WTC11 (cell line): Measurements from ENCODE around the gene OCA2. TPM values are rescaled to one million over a fixed set of nuclear protein-coding genes. Genes with fewer than 3 reads are reported as not detected.

Experiments
- ATAC-seq: fragments of 200-7000 bp; cut with Tn5 transposase; 2 replicates; pipeline ENCODE4 v1.10.0; 2021; ENCODE audit warnings: mild to moderate bottlenecking, moderate library complexity
- CTCF ChIA-PET: fragments of 300-600 bp; sonication (Branson Sonifier 250); formaldehyde crosslinking; loops from one replicate; lab custom pipeline; 2021; ENCODE audit warnings: antibody characterized with exemption; lab: Charles Lee
- POLR2A ChIA-PET: fragments of 350-600 bp; sonication (Branson Sonifier 250); formaldehyde crosslinking; loops from one replicate; lab custom pipeline; 2021; ENCODE audit warnings: antibody characterized with exemption; lab: Charles Lee
- DNase-seq: peaks from one replicate; pipeline ENCODE4 v3.0.0; 2021; ENCODE audit warnings: low spot score
- H3K27ac Mint-ChIP-seq: 2 replicates; pipeline ENCODE4 v1.8.0; 2021; ENCODE audit warnings: mixed read lengths
- H3K27me3 Mint-ChIP-seq: 2 replicates; pipeline ENCODE4 v1.8.0; 2021; ENCODE audit warnings: low read depth, mild to moderate bottlenecking, moderate library complexity, mixed read lengths
- H3K36me3 Mint-ChIP-seq: 2 replicates; pipeline ENCODE4 v1.8.0; 2021; ENCODE audit warnings: mixed read lengths
- H3K4me1 Mint-ChIP-seq: 2 replicates; pipeline ENCODE4 v1.8.0; 2022; ENCODE audit warnings: mixed read lengths
- H3K4me3 Mint-ChIP-seq: 2 replicates; pipeline ENCODE4 v1.8.0; 2021; ENCODE audit warnings: mild to moderate bottlenecking, moderate library complexity, mixed read lengths
- H3K9me3 Mint-ChIP-seq: 2 replicates; pipeline ENCODE4 v1.8.0; 2021; ENCODE audit warnings: mixed read lengths
- CREB1 ChIP-seq: sonication (generic); formaldehyde crosslinking; IDR thresholded peaks from 2 replicates; pipeline ENCODE4 v1.8.0; 2023; ENCODE audit warnings: mild to moderate bottlenecking, missing genetic modification reagents
- ELF4 ChIP-seq: sonication (generic); formaldehyde crosslinking; IDR thresholded peaks from 2 replicates; pipeline ENCODE4 v1.8.1; 2022; ENCODE audit warnings: low read depth, mild to moderate bottlenecking, moderate library complexity, missing genetic modification reagents
- RELA ChIP-seq: sonication (generic); formaldehyde crosslinking; IDR thresholded peaks from 2 replicates; pipeline ENCODE4 v1.8.1; 2022; ENCODE audit warnings: missing genetic modification reagents, mild to moderate bottlenecking, borderline replicate concordance
- TCF7 ChIP-seq: sonication (generic); formaldehyde crosslinking; IDR thresholded peaks from 2 replicates; pipeline ENCODE4 v1.8.0; 2022; ENCODE audit warnings: mild to moderate bottlenecking, low read depth, missing genetic modification reagents, moderate library complexity
- ZBTB21 ChIP-seq: sonication (generic); formaldehyde crosslinking; IDR thresholded peaks from 2 replicates; pipeline ENCODE4 v1.8.1; 2023; ENCODE audit warnings: mild to moderate bottlenecking, missing genetic modification reagents, borderline replicate concordance
- ZNF396 ChIP-seq: fragments of 250-450 bp; sonication (Bioruptor Pico); IDR thresholded peaks from 2 replicates; pipeline ENCODE4 v1.8.0; 2021; ENCODE audit warnings: mild to moderate bottlenecking, moderate library complexity, borderline replicate concordance
- total RNA-seq: library from RNA; stranded (reverse); gene quantifications from 3 replicates; pipeline ENCODE4 v1.2.3, GENCODE V29; 2021
- TF ChIP-seq, protein P1 (sequence below): sonication (generic); formaldehyde crosslinking; IDR thresholded peaks from 2 replicates; pipeline ENCODE4 v1.8.1; 2023; ENCODE audit warnings: mild to moderate bottlenecking, missing genetic modification reagents, moderate library complexity
- TF ChIP-seq, protein P2 (sequence below): sonication (generic); formaldehyde crosslinking; IDR thresholded peaks from 2 replicates; pipeline ENCODE4 v1.8.0; 2023; ENCODE audit warnings: mild to moderate bottlenecking, missing genetic modification reagents
- TF ChIP-seq, protein P3 (sequence below): sonication (generic); formaldehyde crosslinking; IDR thresholded peaks from 2 replicates; pipeline ENCODE4 v1.8.1; 2022; ENCODE audit warnings: mild to moderate bottlenecking, missing genetic modification reagents, moderate library complexity, borderline replicate concordance
- TF ChIP-seq, protein P4 (sequence below): fragments of 250-450 bp; sonication (Bioruptor Pico); IDR thresholded peaks from 2 replicates; pipeline ENCODE4 v1.9.0; 2021; ENCODE audit warnings: mild to moderate bottlenecking
- TF ChIP-seq, protein P5 (sequence below): fragments of 250-450 bp; sonication (Bioruptor Pico); IDR thresholded peaks from 2 replicates; pipeline ENCODE4 v1.8.0; 2021; ENCODE audit warnings: mild to moderate bottlenecking

The OCA2 gene
- total RNA-seq, 1 experiment from 2014 or later = 0.39 TPM

DNA sequence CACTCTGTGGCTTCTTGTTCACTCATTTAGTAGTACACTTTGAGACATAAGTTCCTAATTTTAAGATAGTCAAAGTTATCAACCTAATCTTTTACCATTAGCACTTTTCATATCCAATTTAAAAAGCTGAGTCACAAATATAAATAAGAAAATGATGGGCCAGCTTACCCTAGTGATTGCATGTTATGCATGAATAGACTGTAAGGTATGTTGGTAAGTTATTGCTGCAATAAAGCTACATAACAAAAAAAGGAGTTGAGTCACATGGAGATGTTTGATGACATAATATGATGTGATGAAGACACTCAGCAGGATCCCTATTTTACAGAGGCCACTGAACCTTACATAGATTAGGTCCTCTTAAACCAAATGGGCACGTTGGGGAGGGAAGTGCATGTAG is 161.3 kb downstream of the OCA2 start:
- CTCF ChIA-PET = interaction anchor here (1.1 kb wide), 1 partner anchor 247 kb away, joined by 3 read pairs; no protein-coding TSS in a partner anchor
- TF ChIP-seq, protein P1, sequence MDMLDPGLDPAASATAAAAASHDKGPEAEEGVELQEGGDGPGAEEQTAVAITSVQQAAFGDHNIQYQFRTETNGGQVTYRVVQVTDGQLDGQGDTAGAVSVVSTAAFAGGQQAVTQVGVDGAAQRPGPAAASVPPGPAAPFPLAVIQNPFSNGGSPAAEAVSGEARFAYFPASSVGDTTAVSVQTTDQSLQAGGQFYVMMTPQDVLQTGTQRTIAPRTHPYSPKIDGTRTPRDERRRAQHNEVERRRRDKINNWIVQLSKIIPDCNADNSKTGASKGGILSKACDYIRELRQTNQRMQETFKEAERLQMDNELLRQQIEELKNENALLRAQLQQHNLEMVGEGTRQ (CRISPR knock-in tag) = no peak
- TF ChIP-seq, protein P2, sequence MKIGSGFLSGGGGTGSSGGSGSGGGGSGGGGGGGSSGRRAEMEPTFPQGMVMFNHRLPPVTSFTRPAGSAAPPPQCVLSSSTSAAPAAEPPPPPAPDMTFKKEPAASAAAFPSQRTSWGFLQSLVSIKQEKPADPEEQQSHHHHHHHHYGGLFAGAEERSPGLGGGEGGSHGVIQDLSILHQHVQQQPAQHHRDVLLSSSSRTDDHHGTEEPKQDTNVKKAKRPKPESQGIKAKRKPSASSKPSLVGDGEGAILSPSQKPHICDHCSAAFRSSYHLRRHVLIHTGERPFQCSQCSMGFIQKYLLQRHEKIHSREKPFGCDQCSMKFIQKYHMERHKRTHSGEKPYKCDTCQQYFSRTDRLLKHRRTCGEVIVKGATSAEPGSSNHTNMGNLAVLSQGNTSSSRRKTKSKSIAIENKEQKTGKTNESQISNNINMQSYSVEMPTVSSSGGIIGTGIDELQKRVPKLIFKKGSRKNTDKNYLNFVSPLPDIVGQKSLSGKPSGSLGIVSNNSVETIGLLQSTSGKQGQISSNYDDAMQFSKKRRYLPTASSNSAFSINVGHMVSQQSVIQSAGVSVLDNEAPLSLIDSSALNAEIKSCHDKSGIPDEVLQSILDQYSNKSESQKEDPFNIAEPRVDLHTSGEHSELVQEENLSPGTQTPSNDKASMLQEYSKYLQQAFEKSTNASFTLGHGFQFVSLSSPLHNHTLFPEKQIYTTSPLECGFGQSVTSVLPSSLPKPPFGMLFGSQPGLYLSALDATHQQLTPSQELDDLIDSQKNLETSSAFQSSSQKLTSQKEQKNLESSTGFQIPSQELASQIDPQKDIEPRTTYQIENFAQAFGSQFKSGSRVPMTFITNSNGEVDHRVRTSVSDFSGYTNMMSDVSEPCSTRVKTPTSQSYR (CRISPR knock-in tag) = no peak
- Mint-ChIP-seq H3K36me3 (peaks cover 7% of the 10 kb centered on the region), H3K9me3 (peaks cover 8% of the 10 kb centered on the region), H3K4me1 (peaks cover 19% of the 10 kb centered on the region), H3K4me3 (no peak overlapping the region), H3K27me3 (no peaks in the 10 kb centered on the region), H3K27ac (no peak overlapping the region)
- POLR2A ChIA-PET = interaction anchor here (0.6 kb wide), 1 partner anchor 258 kb away, joined by 3 read pairs; no protein-coding TSS in a partner anchor
- DNase-seq = no peak
- no peak for ATAC-seq

DNA sequence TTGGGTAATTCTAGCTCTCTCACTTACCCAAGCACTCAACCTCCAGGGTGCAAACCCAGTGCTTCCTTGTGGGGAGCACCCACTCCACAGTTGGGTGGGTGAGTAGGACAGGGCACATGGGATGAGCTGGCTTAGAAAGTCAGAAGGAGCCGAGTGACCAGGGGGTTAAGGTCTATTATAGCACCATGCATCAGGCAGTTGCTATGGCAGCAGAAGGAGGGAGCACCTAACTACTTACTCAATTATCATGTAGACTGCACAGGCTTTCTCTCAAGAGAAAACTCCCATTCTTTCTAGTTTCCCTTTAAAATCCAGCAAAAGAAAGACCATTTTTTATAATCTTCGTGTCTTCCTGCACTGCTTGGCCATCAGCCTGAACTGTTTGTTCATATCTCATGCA is 163.0 kb downstream of the OCA2 start:
- peaks cover 17% of the 10 kb centered on the region for H3K36me3 Mint-ChIP-seq
- ChIA-PET POLR2A (no interaction called here), CTCF (no interaction called here)
- peaks cover 4% of the 10 kb centered on the region for H3K27me3 Mint-ChIP-seq
- H3K27ac Mint-ChIP-seq = no peak overlapping the region
- H3K9me3 Mint-ChIP-seq = peaks cover 21% of the 10 kb centered on the region
- ATAC-seq (no peak), DNase-seq (no peak)
- peaks cover 19% of the 10 kb centered on the region for H3K4me1 Mint-ChIP-seq
- TF ChIP-seq RELA (no peak), ELF4 (CRISPR knock-in tag) (no peak)
- TF ChIP-seq, protein P3, sequence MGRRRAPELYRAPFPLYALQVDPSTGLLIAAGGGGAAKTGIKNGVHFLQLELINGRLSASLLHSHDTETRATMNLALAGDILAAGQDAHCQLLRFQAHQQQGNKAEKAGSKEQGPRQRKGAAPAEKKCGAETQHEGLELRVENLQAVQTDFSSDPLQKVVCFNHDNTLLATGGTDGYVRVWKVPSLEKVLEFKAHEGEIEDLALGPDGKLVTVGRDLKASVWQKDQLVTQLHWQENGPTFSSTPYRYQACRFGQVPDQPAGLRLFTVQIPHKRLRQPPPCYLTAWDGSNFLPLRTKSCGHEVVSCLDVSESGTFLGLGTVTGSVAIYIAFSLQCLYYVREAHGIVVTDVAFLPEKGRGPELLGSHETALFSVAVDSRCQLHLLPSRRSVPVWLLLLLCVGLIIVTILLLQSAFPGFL = no peak
- no peak overlapping the region for H3K4me3 Mint-ChIP-seq

DNA sequence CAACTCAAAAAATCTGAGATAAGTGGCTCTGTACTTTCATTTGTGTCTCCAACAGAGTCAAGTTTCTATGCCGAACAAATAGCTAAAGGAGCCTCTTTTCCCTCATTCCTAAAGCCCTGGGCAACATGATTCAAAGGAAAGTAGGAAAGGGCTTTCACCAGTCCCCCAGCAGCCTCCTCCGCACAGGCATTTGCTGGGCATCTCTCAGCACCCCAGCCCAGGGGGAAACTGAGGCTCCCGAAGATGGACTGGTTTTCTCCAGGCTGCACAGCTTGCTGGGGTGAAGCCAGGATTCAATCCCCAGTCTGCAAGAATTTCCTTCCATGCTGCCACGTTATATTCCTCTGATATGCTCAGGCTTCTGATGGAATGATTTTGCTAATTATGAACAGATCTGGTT is 163.8 kb downstream of the OCA2 start:
- POLR2A ChIA-PET = no interaction called here
- CTCF ChIA-PET = interaction anchor here (1.1 kb wide), 1 partner anchor 86 kb away, joined by 4 read pairs; no protein-coding TSS in a partner anchor
- peaks cover 4% of the 10 kb centered on the region for H3K27me3 Mint-ChIP-seq
- TF ChIP-seq, protein P4, sequence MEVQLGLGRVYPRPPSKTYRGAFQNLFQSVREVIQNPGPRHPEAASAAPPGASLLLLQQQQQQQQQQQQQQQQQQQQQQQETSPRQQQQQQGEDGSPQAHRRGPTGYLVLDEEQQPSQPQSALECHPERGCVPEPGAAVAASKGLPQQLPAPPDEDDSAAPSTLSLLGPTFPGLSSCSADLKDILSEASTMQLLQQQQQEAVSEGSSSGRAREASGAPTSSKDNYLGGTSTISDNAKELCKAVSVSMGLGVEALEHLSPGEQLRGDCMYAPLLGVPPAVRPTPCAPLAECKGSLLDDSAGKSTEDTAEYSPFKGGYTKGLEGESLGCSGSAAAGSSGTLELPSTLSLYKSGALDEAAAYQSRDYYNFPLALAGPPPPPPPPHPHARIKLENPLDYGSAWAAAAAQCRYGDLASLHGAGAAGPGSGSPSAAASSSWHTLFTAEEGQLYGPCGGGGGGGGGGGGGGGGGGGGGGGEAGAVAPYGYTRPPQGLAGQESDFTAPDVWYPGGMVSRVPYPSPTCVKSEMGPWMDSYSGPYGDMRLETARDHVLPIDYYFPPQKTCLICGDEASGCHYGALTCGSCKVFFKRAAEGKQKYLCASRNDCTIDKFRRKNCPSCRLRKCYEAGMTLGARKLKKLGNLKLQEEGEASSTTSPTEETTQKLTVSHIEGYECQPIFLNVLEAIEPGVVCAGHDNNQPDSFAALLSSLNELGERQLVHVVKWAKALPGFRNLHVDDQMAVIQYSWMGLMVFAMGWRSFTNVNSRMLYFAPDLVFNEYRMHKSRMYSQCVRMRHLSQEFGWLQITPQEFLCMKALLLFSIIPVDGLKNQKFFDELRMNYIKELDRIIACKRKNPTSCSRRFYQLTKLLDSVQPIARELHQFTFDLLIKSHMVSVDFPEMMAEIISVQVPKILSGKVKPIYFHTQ (CRISPR knock-in tag) = no peak
- TF ChIP-seq CREB1 = no peak
- no peak for TF ChIP-seq TCF7 (CRISPR knock-in tag)
- no peak for TF ChIP-seq ZBTB21 (CRISPR knock-in tag)
- no peak for TF ChIP-seq ZNF396 (CRISPR knock-in tag)
- TF ChIP-seq, all 79 proteins: peak for 0
- Mint-ChIP-seq H3K27ac (no peak overlapping the region), H3K36me3 (peaks cover 17% of the 10 kb centered on the region), H3K4me3 (no peak overlapping the region), H3K9me3 (peaks cover 26% of the 10 kb centered on the region), H3K4me1 (peaks cover 19% of the 10 kb centered on the region)
- DNase-seq = no peak
- ATAC-seq = no peak

DNA sequence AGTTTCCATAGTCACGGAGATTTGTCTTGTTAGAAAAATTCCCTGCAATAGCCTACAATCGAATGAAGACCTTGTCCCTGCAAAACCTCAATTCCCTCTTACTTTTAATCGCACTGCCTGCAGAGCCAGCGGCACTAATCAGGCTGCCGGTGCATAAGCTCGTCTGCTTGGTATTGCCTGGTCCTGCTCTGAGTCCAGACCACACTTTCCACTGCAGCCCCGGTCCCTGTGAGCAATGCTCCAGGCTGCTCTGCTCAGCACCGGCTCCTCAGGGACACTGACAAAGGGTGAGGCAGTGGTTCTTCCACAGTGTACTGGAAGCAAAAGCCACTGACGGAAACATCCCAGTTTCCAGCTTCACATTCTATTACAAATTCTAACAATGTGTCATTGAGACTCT is 164.3 kb downstream of the OCA2 start:
- ATAC-seq (no peak), DNase-seq (no peak)
- peaks cover 13% of the 10 kb centered on the region for H3K4me1 Mint-ChIP-seq
- CTCF ChIA-PET = interaction anchor here (1.1 kb wide), 1 partner anchor 87 kb away, joined by 4 read pairs; no protein-coding TSS in a partner anchor
- TF ChIP-seq, protein P5, sequence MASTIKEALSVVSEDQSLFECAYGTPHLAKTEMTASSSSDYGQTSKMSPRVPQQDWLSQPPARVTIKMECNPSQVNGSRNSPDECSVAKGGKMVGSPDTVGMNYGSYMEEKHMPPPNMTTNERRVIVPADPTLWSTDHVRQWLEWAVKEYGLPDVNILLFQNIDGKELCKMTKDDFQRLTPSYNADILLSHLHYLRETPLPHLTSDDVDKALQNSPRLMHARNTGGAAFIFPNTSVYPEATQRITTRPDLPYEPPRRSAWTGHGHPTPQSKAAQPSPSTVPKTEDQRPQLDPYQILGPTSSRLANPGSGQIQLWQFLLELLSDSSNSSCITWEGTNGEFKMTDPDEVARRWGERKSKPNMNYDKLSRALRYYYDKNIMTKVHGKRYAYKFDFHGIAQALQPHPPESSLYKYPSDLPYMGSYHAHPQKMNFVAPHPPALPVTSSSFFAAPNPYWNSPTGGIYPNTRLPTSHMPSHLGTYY (CRISPR knock-in tag) = no peak
- peaks cover 4% of the 10 kb centered on the region for H3K27me3 Mint-ChIP-seq
- peaks cover 30% of the 10 kb centered on the region for H3K9me3 Mint-ChIP-seq
- H3K4me3 Mint-ChIP-seq = no peak overlapping the region
- peaks cover 17% of the 10 kb centered on the region for H3K36me3 Mint-ChIP-seq
- POLR2A ChIA-PET = no interaction called here
- H3K27ac Mint-ChIP-seq = no peak overlapping the region
